GM12878 (cell line): ENCODE data around the gene DMXL1. TPM values are rescaled to one million over a fixed set of nuclear protein-coding genes. Genes with fewer than 3 reads are reported as not detected.

ENCODE experiments used
- BRCA1 ChIP-seq: IDR thresholded peaks from 2 replicates; pipeline ENCODE4 v1.6.1; 2011; ENCODE audit warnings: low read depth, low read length, improper control_type of control experiment
- EGR1 ChIP-seq, 2 experiments: IDR thresholded peaks; 1 replicate in 1 of 2; 2 replicates in 1 of 2; pipeline ENCODE4 v1.6.1; 2011 to 2012; ENCODE audit warnings: low read depth in 2 of 2, low read length in 2 of 2, borderline replicate concordance in 1 of 2, mild to moderate bottlenecking in 1 of 2, moderate library complexity in 1 of 2
- EP300 ChIP-seq, 2 experiments: fragments of 150-350 bp in 1 of 2; IDR thresholded peaks; 2 replicates each; pipeline ENCODE4 v1.6.1; 2011 to 2012; ENCODE audit warnings: low read depth in 2 of 2, low read length in 2 of 2, borderline replicate concordance in 1 of 2, improper control_type of control experiment in 1 of 2, inconsistent platforms in 1 of 2; ENCODE audit not compliant: control insufficient read depth in 1 of 2
- HDAC6 ChIP-seq: fragments of 200-600 bp; sonication (generic); IDR thresholded peaks from one replicate; pipeline ENCODE4 v1.8.0; 2017; ENCODE audit warnings: antibody characterized with exemption; ENCODE audit not compliant: unreplicated experiment
- MTA3 ChIP-seq: IDR thresholded peaks from 2 replicates; pipeline ENCODE4 v1.6.1; 2012; ENCODE audit warnings: low read length, inconsistent platforms, borderline replicate concordance
- PAX8 ChIP-seq: fragments of 450-650 bp; IDR thresholded peaks from 2 replicates; pipeline ENCODE4 v1.6.1; 2017; ENCODE audit warnings: mild to moderate bottlenecking, moderate library complexity
- RUNX3 ChIP-seq: IDR thresholded peaks from 2 replicates; pipeline ENCODE4 v1.6.1; 2012; ENCODE audit warnings: low read length, inconsistent platforms
- SMAD5 ChIP-seq: IDR thresholded peaks from 2 replicates; pipeline ENCODE4 v1.6.1; 2016; ENCODE audit warnings: antibody characterized with exemption, low read depth
- TAF1 ChIP-seq: IDR thresholded peaks from 2 replicates; pipeline ENCODE4 v1.6.1; 2011; ENCODE audit warnings: mild to moderate bottlenecking, low read depth, low read length, borderline replicate concordance
- ZNF384 ChIP-seq: IDR thresholded peaks from 2 replicates; pipeline ENCODE4 v1.6.1; 2012; ENCODE audit warnings: low read depth, mild to moderate bottlenecking, low read length, improper control_type of control experiment, borderline replicate concordance
- polyA plus RNA-seq, 11 experiments: library from polyadenylated mRNA; depleted of rRNA in 4 of 11; unstranded in 6 of 11; stranded (reverse) in 5 of 11; fragments of >200 nt; fragmentation: Nextera tagmentation in 4 of 11; fragmentation: Illumina TruSeq in 1 of 11; extraction: Ambion mirVana in 4 of 11; extraction: Trizol in 1 of 11; gene quantifications; 1 replicate in 1 of 11; 2 replicates in 10 of 11; pipeline versions ENCODE4 v1.2.1 to v1.2.3, GENCODE V29; 2011 to 2016; ENCODE audit warnings: inconsistent platforms in 2 of 11, missing spikeins in 2 of 11, low read depth in 1 of 11
- total RNA-seq, 4 experiments: library from RNA; depleted of rRNA in 3 of 4; stranded (reverse); fragments of >200 nt in 3 of 4; fragmentation: Illumina TruSeq in 1 of 4; extraction: Trizol in 1 of 4; gene quantifications; 2 replicates each; pipeline versions ENCODE4 v1.2.1 to v1.2.3, GENCODE V29; 2013 to 2021
- TF ChIP-seq, protein P1 (sequence below): fragments of 450-650 bp; IDR thresholded peaks from 2 replicates; pipeline ENCODE4 v1.6.1; 2017; ENCODE audit warnings: mild to moderate bottlenecking, moderate library complexity
- TF ChIP-seq, protein P2 (sequence below): fragments of 450-650 bp; IDR thresholded peaks from 2 replicates; pipeline ENCODE4 v1.6.1; 2017; ENCODE audit warnings: mild to moderate bottlenecking
- TF ChIP-seq, protein P3 (sequence below): IDR thresholded peaks from 2 replicates; pipeline ENCODE4 v1.6.1; 2012; ENCODE audit warnings: low read depth, low read length, improper control_type of control experiment
- TF ChIP-seq, protein P4 (sequence below): fragments of 450-650 bp; formaldehyde crosslinking; IDR thresholded peaks from 2 replicates; pipeline ENCODE4 v1.4.0; 2022; ENCODE audit warnings: mild to moderate bottlenecking, moderate library complexity
- TF ChIP-seq, protein P5 (sequence below): fragments of 450-650 bp; IDR thresholded peaks from 2 replicates; pipeline ENCODE4 v1.6.1; 2017; ENCODE audit warnings: mild to moderate bottlenecking, low read depth, inconsistent platforms; ENCODE audit not compliant: poor library complexity, severe bottlenecking

Gene DMXL1
- total and polyA plus RNA-seq, 10 of the 15 experiments (the other 5 are each of a cell fraction or from before 2014, with no cell fraction given) = 9.1 to 67.7 (median 34.1) TPM

DNA sequence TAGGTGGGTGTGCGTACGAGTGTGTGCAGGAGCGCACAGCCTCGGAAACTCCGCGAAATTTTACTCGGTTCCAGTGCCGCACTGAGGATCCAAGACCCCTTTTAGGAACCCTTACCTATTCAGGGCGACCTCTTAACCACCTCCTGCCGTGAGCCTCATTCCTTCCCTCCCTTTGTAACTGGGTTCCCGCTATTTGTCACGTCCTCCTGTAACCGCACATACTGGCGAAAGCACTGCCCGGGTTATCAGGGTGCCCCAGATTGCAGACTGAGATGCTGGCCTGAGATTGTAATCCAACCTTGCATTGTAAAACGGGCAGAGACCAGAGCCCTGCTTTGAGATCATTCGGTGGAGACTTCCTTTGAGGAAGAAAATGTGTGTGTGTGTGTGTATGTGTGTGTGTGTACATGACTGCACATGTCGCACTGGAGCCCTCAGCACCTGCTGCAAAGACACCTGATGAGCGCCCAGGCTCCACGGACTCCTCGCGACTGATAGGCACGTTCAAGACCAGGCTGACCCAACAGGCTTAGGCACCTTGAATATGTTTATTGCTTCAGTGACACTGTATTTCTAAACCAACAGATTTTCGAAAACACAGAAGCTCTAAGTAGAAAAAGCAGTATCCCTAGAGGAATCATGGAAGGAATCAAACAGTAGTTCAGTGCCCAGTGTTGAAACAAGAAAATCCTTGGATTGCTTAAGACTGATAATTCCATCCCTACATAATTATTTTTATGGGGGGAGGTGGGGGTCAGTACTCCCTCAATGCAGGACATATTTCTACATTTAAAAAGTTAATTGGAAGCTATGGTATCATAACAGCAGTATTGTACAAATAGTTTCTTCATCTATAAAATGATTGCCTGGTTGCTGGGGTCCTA, 198.4 kb downstream of the DMXL1 start (continued):
- TF ChIP-seq, protein P1, sequence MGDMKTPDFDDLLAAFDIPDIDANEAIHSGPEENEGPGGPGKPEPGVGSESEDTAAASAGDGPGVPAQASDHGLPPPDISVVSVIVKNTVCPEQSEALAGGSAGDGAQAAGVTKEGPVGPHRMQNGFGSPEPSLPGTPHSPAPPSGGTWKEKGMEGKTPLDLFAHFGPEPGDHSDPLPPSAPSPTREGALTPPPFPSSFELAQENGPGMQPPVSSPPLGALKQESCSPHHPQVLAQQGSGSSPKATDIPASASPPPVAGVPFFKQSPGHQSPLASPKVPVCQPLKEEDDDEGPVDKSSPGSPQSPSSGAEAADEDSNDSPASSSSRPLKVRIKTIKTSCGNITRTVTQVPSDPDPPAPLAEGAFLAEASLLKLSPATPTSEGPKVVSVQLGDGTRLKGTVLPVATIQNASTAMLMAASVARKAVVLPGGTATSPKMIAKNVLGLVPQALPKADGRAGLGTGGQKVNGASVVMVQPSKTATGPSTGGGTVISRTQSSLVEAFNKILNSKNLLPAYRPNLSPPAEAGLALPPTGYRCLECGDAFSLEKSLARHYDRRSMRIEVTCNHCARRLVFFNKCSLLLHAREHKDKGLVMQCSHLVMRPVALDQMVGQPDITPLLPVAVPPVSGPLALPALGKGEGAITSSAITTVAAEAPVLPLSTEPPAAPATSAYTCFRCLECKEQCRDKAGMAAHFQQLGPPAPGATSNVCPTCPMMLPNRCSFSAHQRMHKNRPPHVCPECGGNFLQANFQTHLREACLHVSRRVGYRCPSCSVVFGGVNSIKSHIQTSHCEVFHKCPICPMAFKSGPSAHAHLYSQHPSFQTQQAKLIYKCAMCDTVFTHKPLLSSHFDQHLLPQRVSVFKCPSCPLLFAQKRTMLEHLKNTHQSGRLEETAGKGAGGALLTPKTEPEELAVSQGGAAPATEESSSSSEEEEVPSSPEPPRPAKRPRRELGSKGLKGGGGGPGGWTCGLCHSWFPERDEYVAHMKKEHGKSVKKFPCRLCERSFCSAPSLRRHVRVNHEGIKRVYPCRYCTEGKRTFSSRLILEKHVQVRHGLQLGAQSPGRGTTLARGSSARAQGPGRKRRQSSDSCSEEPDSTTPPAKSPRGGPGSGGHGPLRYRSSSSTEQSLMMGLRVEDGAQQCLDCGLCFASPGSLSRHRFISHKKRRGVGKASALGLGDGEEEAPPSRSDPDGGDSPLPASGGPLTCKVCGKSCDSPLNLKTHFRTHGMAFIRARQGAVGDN = no peak
- TF ChIP-seq TAF1 (no peak), ZNF384 (no peak), MTA3 (no peak), SMAD5 (no peak), EP300 (IDR thresholded peaks at IDR 0.05; ENCODE audit: borderline replicate concordance in 1 of 2, control insufficient read depth in 1 of 2, low read depth in 2 of 2, low read length in 2 of 2) (no peak), EGR1 (IDR thresholded peaks at IDR 0.05; ENCODE audit: borderline replicate concordance in 1 of 2, low read depth in 2 of 2, low read length in 2 of 2) (no peak), RUNX3 (peak; percentile 57), BRCA1 (no peak), PAX8 (no peak), HDAC6 (no peak)
- TF ChIP-seq, protein P2, sequence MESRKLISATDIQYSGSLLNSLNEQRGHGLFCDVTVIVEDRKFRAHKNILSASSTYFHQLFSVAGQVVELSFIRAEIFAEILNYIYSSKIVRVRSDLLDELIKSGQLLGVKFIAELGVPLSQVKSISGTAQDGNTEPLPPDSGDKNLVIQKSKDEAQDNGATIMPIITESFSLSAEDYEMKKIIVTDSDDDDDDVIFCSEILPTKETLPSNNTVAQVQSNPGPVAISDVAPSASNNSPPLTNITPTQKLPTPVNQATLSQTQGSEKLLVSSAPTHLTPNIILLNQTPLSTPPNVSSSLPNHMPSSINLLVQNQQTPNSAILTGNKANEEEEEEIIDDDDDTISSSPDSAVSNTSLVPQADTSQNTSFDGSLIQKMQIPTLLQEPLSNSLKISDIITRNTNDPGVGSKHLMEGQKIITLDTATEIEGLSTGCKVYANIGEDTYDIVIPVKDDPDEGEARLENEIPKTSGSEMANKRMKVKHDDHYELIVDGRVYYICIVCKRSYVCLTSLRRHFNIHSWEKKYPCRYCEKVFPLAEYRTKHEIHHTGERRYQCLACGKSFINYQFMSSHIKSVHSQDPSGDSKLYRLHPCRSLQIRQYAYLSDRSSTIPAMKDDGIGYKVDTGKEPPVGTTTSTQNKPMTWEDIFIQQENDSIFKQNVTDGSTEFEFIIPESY = no peak
- TF ChIP-seq, protein P3, sequence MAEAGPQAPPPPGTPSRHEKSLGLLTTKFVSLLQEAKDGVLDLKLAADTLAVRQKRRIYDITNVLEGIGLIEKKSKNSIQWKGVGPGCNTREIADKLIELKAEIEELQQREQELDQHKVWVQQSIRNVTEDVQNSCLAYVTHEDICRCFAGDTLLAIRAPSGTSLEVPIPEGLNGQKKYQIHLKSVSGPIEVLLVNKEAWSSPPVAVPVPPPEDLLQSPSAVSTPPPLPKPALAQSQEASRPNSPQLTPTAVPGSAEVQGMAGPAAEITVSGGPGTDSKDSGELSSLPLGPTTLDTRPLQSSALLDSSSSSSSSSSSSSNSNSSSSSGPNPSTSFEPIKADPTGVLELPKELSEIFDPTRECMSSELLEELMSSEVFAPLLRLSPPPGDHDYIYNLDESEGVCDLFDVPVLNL = no peak
- TF ChIP-seq, protein P4, sequence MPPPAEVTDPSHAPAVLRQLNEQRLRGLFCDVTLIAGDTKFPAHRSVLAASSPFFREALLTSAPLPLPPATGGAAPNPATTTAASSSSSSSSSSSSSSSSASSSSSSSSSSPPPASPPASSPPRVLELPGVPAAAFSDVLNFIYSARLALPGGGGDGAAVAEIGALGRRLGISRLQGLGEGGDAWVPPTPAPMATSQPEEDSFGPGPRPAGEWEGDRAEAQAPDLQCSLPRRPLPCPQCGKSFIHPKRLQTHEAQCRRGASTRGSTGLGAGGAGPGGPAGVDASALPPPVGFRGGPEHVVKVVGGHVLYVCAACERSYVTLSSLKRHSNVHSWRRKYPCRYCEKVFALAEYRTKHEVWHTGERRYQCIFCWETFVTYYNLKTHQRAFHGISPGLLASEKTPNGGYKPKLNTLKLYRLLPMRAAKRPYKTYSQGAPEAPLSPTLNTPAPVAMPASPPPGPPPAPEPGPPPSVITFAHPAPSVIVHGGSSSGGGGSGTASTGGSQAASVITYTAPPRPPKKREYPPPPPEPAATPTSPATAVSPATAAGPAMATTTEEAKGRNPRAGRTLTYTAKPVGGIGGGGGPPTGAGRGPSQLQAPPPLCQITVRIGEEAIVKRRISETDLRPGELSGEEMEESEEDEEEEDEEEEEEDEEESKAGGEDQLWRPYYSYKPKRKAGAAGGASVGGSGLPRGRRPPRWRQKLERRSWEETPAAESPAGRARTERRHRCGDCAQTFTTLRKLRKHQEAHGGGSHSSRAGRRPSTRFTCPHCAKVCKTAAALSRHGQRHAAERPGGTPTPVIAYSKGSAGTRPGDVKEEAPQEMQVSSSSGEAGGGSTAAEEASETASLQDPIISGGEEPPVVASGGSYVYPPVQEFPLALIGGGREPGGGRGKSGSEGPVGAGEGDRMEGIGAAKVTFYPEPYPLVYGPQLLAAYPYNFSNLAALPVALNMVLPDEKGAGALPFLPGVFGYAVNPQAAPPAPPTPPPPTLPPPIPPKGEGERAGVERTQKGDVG = no peak
- TF ChIP-seq, protein P5, sequence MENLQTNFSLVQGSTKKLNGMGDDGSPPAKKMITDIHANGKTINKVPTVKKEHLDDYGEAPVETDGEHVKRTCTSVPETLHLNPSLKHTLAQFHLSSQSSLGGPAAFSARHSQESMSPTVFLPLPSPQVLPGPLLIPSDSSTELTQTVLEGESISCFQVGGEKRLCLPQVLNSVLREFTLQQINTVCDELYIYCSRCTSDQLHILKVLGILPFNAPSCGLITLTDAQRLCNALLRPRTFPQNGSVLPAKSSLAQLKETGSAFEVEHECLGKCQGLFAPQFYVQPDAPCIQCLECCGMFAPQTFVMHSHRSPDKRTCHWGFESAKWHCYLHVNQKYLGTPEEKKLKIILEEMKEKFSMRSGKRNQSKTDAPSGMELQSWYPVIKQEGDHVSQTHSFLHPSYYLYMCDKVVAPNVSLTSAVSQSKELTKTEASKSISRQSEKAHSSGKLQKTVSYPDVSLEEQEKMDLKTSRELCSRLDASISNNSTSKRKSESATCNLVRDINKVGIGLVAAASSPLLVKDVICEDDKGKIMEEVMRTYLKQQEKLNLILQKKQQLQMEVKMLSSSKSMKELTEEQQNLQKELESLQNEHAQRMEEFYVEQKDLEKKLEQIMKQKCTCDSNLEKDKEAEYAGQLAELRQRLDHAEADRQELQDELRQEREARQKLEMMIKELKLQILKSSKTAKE = no peak
